NCI-H1417 (cell line): ENCODE measurements around the gene CUL9.
A peak's percentile ranks its signal among the peaks of the same experiment; 100 is the strongest.
"Not testable (repeated sequence)": the region's sequence is repeated elsewhere in the genome, so short reads cannot be mapped to it uniquely, and the experiment has no call there.

ENCODE experiments used
- DNase-seq, 3 experiments: peaks; one replicate each; lab custom pipeline; 2025; lab: John Stamatoyannopoulos, UW

The CUL9 gene

GRCh38 chr6:43181942-43182860, at the start of gene CUL9:
Gene CUL9 (plus strand): TSS chr6:43182196. CDS start chr6:43184311, 2,115 bp downstream.
- peak; percentile 55 to 86 (median 81) for DNase-seq

DNA sequence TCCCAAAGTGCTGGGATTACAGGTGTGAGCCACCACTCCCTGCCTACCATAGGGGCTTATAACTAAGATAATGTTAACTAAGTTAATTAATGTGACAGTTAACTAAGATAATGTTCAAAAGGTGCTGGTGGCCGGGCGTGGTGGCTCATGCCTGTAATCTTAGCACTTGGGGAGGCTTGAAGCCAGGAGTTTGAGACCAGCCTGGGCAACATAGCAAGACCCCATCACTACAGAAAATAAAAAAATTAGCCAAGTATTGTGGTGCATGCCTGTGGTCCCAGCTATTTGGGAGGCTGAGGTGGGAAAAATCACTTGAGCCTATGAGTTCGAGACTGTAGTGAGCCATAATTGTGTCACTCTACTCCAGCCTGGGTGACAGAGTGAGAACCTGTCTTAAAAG, 43.7 kb upstream of the CUL9 start:
- DNase-seq: no peak

GRCh38 chr6:43139973-43140372, 42.0 kb upstream of the CUL9 start:
- DNase-seq: not testable (repeated sequence)

- no peak for DNase-seq
These were observed 40.4 kb upstream of the CUL9 start for GRCh38 chr6:43141644-43142043.

DNA sequence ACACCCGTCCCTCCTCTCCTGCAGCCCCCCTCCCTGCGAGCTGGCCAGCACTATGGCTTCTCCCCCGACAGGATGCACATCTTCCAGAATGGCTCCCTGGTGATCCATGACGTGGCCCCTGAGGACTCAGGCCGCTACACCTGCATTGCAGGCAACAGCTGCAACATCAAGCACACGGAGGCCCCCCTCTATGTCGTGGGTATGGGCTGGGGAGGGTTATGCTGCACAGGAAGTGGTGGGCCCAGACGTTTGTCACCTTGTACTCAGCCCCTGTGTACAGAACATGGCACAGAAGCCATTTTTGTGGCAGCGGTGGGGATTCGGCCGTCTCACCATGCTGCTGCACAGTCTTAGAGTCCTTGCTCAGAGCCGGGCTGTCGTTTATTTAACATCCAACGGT, 39.9 kb upstream of the CUL9 start:
- DNase-seq: no peak

- peak; percentile 63 to 78 (median 76) for DNase-seq
These were observed 38.5 kb upstream of the CUL9 start for GRCh38 chr6:43143235-43144128.

GRCh38 chr6:43144879-43145278, 37.1 kb upstream of the CUL9 start:
- DNase-seq: no peak

GRCh38 chr6:43146261-43146660, 35.7 kb upstream of the CUL9 start:
- no peak for DNase-seq

DNA sequence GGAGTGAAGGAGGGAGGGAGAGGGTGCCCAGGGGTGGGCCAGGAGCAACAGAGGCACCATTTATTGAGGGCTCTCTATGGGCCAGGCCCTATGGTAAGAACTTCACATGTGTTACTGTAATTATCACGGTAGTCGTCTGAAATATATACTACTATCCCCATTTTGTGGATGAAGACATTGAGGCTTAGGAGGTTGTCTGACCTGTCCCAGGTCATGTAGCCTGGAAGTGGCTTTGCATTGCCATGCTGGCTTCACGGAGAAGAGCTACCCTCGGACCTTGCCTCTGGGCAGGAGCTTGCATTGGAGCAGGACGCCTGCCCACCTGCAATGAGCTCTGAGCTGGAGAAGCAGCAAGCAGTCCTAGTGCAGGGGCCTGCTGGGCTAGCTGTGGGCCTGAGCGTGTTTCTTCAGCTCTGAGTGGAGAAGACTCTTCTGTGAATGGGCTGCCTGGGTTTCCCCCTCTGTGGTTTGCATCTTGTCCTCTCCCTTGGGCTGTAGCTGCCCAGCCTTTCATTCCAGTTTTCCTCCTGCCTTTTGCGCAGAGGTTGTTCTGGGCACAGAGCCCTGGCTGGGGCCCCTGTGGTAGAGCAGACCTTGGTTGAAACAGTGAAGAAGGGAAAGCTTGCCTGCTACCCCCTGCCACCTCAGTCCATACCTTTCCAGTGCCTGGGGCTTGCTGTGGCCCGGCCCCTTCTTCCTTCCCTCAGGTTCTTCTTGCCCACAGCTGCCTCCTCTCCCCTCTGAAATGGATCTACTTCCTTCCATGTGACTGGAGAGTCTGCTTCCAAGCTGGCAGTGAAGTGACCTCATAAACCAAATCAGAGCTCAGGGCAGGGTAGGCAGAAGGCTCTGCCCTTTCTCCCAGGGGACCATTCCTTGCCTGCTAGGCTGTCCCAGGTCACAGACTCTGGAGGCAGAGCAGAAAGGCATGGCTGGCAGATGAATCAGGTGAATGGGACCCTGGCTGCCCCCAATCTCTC, 35.0 kb upstream of the CUL9 start:
- no peak for DNase-seq

GRCh38 chr6:43147691-43148477, 34.1 kb upstream of the CUL9 start:
- DNase-seq: no peak

GRCh38 chr6:43149265-43149664, 32.7 kb upstream of the CUL9 start:
- no peak for DNase-seq

DNA sequence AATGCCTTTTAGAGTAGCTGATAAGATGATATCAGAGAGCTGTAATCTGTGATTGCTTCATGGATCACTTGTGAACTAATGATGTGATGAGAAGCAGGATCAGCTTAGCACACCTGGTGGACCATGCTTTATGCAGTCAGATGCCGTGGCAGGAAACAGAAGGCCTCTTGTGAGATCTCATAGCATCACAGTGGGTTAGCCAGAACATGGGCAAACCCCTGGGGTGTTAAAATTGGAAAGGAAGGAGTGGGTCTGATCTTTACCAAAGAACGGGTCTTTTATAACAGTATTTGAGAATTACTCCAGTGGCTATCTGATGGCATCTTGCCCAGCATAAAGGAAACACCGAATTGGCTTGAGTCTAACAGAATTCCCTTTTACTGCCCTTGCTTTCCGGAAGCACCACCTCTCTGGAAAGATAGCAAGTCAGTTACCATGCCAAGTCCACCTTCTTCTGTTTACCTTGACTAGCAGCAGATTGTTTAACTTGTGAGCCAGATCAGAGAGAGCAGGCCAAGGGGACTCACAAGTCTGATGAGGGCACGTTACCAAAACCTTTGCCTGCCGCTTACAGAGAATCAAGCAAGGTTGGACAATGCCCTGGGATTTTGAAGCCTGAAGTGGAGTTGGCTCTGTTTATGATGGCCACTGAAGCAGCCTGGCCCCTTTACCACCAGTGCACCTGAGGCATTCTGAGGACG, 31.8 kb upstream of the CUL9 start:
- no peak for DNase-seq

- no peak for DNase-seq
These were observed 22.4 kb upstream of the CUL9 start for GRCh38 chr6:43159599-43159998.

- DNase-seq: no peak
These were observed 18.1 kb upstream of the CUL9 start for GRCh38 chr6:43163899-43164298.

GRCh38 chr6:43170417-43170930, 11.5 kb upstream of the CUL9 start:
- peak in 1 of 3 experiments; percentile 77 for DNase-seq

DNA sequence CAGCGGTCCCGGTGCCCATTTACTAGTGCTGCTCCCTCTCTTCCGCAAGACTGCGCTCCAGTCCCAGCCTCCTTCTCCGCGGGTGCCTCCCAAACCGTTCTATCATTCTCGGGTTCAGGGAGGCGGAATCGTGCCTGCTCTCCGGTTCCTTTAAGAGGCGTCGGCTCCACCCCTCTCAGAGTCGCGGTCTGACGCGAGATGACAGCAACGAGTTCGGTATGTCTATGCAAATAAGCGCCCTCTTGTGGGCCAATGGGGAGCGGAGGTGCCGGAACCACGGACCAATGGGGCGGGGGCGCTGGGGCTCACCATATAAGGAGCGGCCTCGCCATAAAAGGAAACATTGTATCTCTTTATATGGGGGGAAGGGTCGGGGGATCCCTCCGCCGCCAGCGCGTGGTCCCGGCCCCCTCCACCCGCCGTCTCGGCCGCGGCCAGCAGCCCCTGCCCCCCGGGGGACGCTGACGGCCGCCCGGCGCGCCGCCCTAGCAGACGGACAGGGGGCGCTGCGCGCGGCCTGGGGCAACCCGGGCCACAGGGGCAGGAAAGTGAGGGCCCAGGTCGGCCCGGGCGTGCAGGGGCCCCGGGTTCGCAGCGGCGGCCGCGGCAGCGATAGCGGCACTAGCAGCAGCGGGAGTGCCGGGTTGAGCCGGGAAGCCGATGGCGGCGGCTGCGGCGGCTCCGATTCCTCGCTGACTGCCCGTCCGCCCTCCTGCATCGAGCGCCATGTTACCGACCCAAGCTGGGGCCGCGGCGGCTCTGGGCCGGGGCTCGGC, 10.9 kb upstream of the CUL9 start, which contains the start of gene SRF:
Gene SRF (plus strand): TSS at position 339 of the 776 bp plus-strand sequence. CDS start 388 bp downstream, at position 727.
- DNase-seq: peak; percentile 98 to 99 (median 99)

- peak in 1 of 3 experiments; percentile 68 for DNase-seq
These were observed 10.3 kb upstream of the CUL9 start for GRCh38 chr6:43171707-43172103.

DNA sequence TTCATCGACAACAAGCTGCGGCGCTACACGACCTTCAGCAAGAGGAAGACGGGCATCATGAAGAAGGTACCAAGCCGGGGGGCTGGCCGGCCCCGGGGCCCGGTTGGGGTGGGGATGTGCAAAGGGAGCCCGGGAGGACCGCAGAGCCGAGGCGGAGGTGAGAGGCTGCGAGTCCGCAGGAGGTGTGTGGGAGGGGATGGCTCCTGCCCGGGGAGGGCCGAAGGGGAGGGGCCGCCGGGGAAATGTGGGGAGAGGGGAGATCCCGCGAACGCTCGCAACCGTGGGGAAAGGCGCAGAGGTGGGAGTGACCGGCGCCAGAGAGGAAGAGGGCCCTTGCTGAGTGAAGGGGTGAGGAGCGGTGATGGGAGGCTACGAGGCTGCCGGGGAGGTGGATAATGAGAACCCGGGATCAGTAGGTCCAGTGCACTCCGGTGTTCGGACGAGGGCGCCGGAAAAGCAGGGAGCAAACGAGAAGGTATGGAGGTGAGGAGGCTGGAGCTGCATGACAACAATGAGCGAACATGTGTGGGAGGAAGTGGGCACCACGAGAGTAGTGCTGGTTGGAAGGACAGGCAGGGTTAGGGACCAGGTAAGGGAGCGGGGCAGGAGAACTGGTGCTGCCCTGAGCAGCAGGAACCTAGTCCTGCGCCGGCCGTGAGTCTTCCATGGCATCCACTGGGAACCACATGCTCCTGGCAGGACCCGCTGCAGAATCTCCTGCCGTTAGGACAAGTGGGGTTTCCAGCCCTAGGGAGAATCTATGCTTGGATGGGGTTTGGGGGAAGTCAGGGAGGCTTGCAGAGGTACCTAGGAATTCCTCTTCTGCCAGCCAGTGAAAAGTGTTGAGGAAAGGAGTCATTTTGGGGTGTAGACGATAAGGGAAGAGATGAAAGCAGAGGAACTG, 9.6 kb upstream of the CUL9 start:
- DNase-seq: peak in 2 of 3 experiments; percentile 62 to 68
